ENCODE measurements around the gene SLMAP. TPM values are rescaled to one million over a fixed set of nuclear protein-coding genes. Genes with fewer than 3 reads are reported as not detected.

SLMAP gene
- polyA plus RNA-seq, 1 experiment = 40.2 TPM

GRCh38 chr3:57729334-57730045 lies 26.6 kb upstream of the SLMAP start:
- peaks cover 2% of the 10 kb centered on the region for H3K27me3 ChIP-seq (ENCODE audit: control insufficient read depth, insufficient read depth, low read length)
- ChIA-PET POLR2A (no interaction called here), CTCF (interaction anchor here (0.7 kb wide), 1 partner anchor 458 kb away, joined by 3 read pairs; no protein-coding TSS in a partner anchor)
- H3K4me3 ChIP-seq (ENCODE audit: low read depth, low read length) = no peak overlapping the region
- peak overlapping the region; percentile 21 for H3K27ac ChIP-seq (ENCODE audit: low read depth, low read length)
- TF ChIP-seq, protein P1, sequence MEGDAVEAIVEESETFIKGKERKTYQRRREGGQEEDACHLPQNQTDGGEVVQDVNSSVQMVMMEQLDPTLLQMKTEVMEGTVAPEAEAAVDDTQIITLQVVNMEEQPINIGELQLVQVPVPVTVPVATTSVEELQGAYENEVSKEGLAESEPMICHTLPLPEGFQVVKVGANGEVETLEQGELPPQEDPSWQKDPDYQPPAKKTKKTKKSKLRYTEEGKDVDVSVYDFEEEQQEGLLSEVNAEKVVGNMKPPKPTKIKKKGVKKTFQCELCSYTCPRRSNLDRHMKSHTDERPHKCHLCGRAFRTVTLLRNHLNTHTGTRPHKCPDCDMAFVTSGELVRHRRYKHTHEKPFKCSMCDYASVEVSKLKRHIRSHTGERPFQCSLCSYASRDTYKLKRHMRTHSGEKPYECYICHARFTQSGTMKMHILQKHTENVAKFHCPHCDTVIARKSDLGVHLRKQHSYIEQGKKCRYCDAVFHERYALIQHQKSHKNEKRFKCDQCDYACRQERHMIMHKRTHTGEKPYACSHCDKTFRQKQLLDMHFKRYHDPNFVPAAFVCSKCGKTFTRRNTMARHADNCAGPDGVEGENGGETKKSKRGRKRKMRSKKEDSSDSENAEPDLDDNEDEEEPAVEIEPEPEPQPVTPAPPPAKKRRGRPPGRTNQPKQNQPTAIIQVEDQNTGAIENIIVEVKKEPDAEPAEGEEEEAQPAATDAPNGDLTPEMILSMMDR (IDR thresholded peaks at IDR 0.05; ENCODE audit: low read depth, low read length) = no peak
- no peaks in the 10 kb centered on the region for H3K9me3 ChIP-seq (ENCODE audit: control insufficient read depth, insufficient read depth, low read length)
- peak; percentile 7 for DNase-seq (ENCODE audit: low read depth, low spot score)

DNA sequence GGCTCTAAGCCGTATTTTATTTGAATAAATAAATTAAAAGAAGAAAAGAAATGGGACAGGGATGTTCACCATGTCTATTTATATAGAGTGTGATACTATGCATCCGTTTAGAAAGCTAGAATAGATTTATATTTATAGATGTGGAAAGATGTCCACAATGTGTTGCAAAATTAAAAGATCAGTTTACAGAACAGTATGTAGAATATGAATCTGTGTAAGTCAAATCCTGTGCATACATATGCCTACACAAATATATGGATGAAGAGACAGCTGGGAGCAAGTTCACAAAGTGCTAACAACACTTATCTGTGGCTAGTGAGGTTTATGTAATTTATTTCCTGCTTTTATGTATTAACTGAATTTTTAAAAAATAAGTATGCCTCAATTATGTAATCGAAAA lies 25.4 kb upstream of the SLMAP start:
- H3K27ac ChIP-seq (ENCODE audit: low read depth, low read length) = no peak overlapping the region
- TF ChIP-seq, protein P1 (IDR thresholded peaks at IDR 0.05; ENCODE audit: low read depth, low read length) = no peak
- no peak overlapping the region for H3K4me3 ChIP-seq (ENCODE audit: low read depth, low read length)
- ChIA-PET CTCF (no interaction called here), POLR2A (interaction anchor here (0.6 kb wide), 1 partner anchor 25 kb away, joined by 3 read pairs; no protein-coding TSS in a partner anchor)
- no peak for DNase-seq (ENCODE audit: low read depth, low spot score)
- H3K9me3 ChIP-seq (ENCODE audit: control insufficient read depth, insufficient read depth, low read length) = no peaks in the 10 kb centered on the region
- H3K27me3 ChIP-seq (ENCODE audit: control insufficient read depth, insufficient read depth, low read length) = no peaks in the 10 kb centered on the region

- Histone ChIP-seq H3K4me3 (ENCODE audit: low read depth, low read length) (no peak overlapping the region), H3K27ac (ENCODE audit: low read depth, low read length) (no peak overlapping the region), H3K27me3 (ENCODE audit: control insufficient read depth, insufficient read depth, low read length) (no peaks in the 10 kb centered on the region), H3K9me3 (ENCODE audit: control insufficient read depth, insufficient read depth, low read length) (no peaks in the 10 kb centered on the region)
- TF ChIP-seq, protein P1 (IDR thresholded peaks at IDR 0.05; ENCODE audit: low read depth, low read length) = no peak
- ChIA-PET POLR2A (no interaction called here), CTCF (no interaction called here)
- DNase-seq (ENCODE audit: low read depth, low spot score) = no peak
Measured at GRCh38 chr3:57731311-57731710, 24.8 kb upstream of the SLMAP start.

DNA sequence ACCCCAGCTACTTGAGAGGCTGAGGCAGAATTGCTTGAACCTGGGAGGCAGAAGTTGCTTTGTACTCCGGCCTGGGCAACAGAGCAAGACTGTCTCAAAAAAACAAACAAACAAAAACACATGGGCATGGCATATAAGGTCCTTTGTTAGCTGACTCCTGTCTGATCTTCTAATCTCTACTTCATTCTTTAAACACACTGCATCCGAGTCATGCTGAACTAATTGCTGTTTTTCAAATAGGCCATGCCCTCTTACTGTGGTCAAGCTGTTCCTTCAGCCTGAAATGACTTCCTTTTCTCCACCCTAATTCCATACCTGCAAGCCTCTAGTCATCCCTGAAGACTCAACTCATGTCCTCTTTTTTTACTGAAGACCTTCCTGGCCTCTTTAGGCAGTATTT lies 22.3 kb upstream of the SLMAP start:
- POLR2A ChIA-PET = no interaction called here
- no peak overlapping the region for H3K27ac ChIP-seq (ENCODE audit: low read depth, low read length)
- no peak for DNase-seq (ENCODE audit: low read depth, low spot score)
- no peaks in the 10 kb centered on the region for H3K27me3 ChIP-seq (ENCODE audit: control insufficient read depth, insufficient read depth, low read length)
- TF ChIP-seq, protein P1 (IDR thresholded peaks at IDR 0.05; ENCODE audit: low read depth, low read length) = no peak
- CTCF ChIA-PET = interaction anchor here (1.0 kb wide), 1 partner anchor 92 kb away, joined by 3 read pairs; no protein-coding TSS in a partner anchor
- H3K9me3 ChIP-seq (ENCODE audit: control insufficient read depth, insufficient read depth, low read length) = no peaks in the 10 kb centered on the region
- no peak overlapping the region for H3K4me3 ChIP-seq (ENCODE audit: low read depth, low read length)

- TF ChIP-seq, protein P1 (IDR thresholded peaks at IDR 0.05; ENCODE audit: low read depth, low read length) = no peak
- H3K9me3 ChIP-seq (ENCODE audit: control insufficient read depth, insufficient read depth, low read length) = no peaks in the 10 kb centered on the region
- no peak for DNase-seq (ENCODE audit: low read depth, low spot score)
- CTCF ChIA-PET = no interaction called here
- no peak overlapping the region for H3K27ac ChIP-seq (ENCODE audit: low read depth, low read length)
- no peak overlapping the region for H3K4me3 ChIP-seq (ENCODE audit: low read depth, low read length)
- no peaks in the 10 kb centered on the region for H3K27me3 ChIP-seq (ENCODE audit: control insufficient read depth, insufficient read depth, low read length)
- POLR2A ChIA-PET = no interaction called here
Measured at GRCh38 chr3:57735405-57735804, 20.7 kb upstream of the SLMAP start.
